ENCODE results near the gene ZNRF3. TPM values are rescaled to one million over a fixed set of nuclear protein-coding genes. Genes with fewer than 3 reads are reported as not detected.

The ZNRF3 gene
- total and polyA plus RNA-seq, 2 donors (not counting 1 experiment from before 2014, with no cell fraction given), result 0.21 to 0.71 TPM

- TF ChIP-seq EZH2 (IDR thresholded peaks at IDR 0.05; ENCODE audit: borderline replicate concordance, insufficient read depth, low read depth, low read length, poor library complexity, severe bottlenecking) (no peak), CTCF (IDR thresholded peaks at IDR 0.05) (no peak)
- ChIA-PET CTCF (no interaction called here), POLR2A (interaction anchor here (0.5 kb wide), 1 partner anchor 155 kb away, joined by 3 read pairs; no protein-coding TSS in a partner anchor)
- DNase-seq (peak; percentile 58), ATAC-seq (ENCODE audit: low read depth) (peak; percentile 2)
- Histone ChIP-seq H4K20me1 (ENCODE audit: control insufficient read depth, insufficient read depth, low read length, poor library complexity, severe bottlenecking) (no peaks in the 10 kb centered on the region), H3K4me2 (replicated peaks; ENCODE audit: low read depth, low read length, poor library complexity, severe bottlenecking) (peak overlapping the region; percentile 92), H3K79me2 (ENCODE audit: control insufficient read depth, insufficient read depth, low read length) (no peaks in the 10 kb centered on the region), H3K4me1 (ENCODE audit: control insufficient read depth in 2 of 2, insufficient read depth in 2 of 2, low read length in 2 of 2) (peaks cover 11 to 15% of the 10 kb centered on the region in 2 donors), H2AFZ (ENCODE audit: insufficient read depth, low read depth, low read length, poor library complexity, severe bottlenecking) (peak overlapping the region; percentile 65), H3K9ac (ENCODE audit: low read length) (peak overlapping the region; percentile 40), H3K27ac (ENCODE audit: low read length in 2 of 2) (no peak overlapping the region), H3K4me3 (ENCODE audit: control extremely low read depth in 1 of 5, extremely low read depth in 1 of 5, insufficient read depth in 1 of 5, low read depth in 2 of 5, low read length in 4 of 5) (peak overlapping the region in 3 of 5 experiments; percentile 39 to 46 (median 45)), H3K36me3 (replicated peaks in 1 of 2; ENCODE audit: control extremely low read depth in 1 of 2, control insufficient read depth in 1 of 2, extremely low read depth in 1 of 2, insufficient read depth in 2 of 2, low read length in 1 of 2) (no peaks in the 10 kb centered on the region), H3K9me3 (ENCODE audit: control extremely low read depth in 1 of 3, control insufficient read depth in 2 of 3, insufficient read depth in 1 of 3, low read length in 2 of 3) (peaks cover 0 to 12% (median 0%) of the 10 kb centered on the region in 3 donors), H3K27me3 (replicated peaks in 1 of 4; ENCODE audit: control extremely low read depth in 1 of 4, control insufficient read depth in 3 of 4, insufficient read depth in 4 of 4, low read length in 3 of 4) (peaks cover 0 to 25% (median 23%) of the 10 kb centered on the region in 4 experiments)
- peaks cover 24% of the 10 kb centered on the region for H3K4me1 Mint-ChIP-seq
- H3K4me3 Mint-ChIP-seq, result peak overlapping the region; percentile 78
- 10% methylated on average over 77 of the region's 78 CpGs for WGBS (ENCODE audit: insufficient coverage)
- intact Hi-C loops (cut with micrococcal nuclease), result loop anchor here (1.0 to 10.0 kb wide), 7 partner anchors 82 to 1541 kb away; partner anchors contain the start of genes CCDC117, EWSR1, KREMEN1 and MTFP1
- peaks cover 27% of the 10 kb centered on the region for H3K27me3 Mint-ChIP-seq
- H3K9me3 Mint-ChIP-seq (ENCODE audit: insufficient read depth), result no peaks in the 10 kb centered on the region
- H3K27ac Mint-ChIP-seq, result no peak overlapping the region
These were observed 760 bp downstream of the ZNRF3 start for GRCh38 chr22:28883917-28884746.
